D721Med (cell line): Measurements from ENCODE around the gene DIDO1.
"Not testable (repeated sequence)": the region's sequence is repeated elsewhere in the genome, so short reads cannot be mapped to it uniquely, and the experiment has no call there.

Experiments
- DNase-seq: peaks from one replicate; pipeline ENCODE4 v3.0.0; 2011; ENCODE audit warnings: low spot score; ENCODE audit not compliant: insufficient read length
- FAIRE-seq: peaks from 2 replicates; lab custom pipeline; 2011; peaks lifted over from hg19 to GRCh38; lab: Jason Lieb, UNC
- CTCF ChIP-seq: IDR thresholded peaks from 2 replicates; pipeline ENCODE4 v1.5.1; 2012; ENCODE audit warnings: mild to moderate bottlenecking, control low read depth; ENCODE audit not compliant: insufficient read depth; ENCODE audit errors: missing control alignments

The DIDO1 gene

GRCh38 chr20:62860391-62860923, 65.8 kb downstream of the DIDO1 start:
- FAIRE-seq (no peak), DNase-seq (no peak)
- TF ChIP-seq CTCF = peak; percentile 7

DNA sequence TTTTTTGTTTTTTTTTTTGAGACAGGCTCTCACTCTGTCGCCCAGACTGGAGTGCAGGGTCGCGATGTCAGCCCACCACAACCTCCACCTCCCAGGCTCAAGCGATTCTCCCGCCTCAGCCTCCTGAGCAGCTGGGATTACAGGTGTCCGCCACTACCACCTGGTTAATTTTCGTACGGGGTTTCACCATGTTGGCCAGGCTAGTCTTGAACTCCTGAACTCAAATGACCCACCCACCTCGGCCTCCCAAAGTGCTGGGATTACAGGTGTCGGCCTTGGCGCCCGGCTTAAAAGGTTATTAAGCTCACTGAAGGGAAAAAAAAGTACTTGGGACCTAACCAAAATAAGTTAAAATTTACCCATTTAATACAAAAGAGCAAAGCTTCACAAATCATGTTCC, 66.6 kb downstream of the DIDO1 start:
- DNase-seq = no peak
- no peak for FAIRE-seq
- no peak for TF ChIP-seq CTCF

DNA sequence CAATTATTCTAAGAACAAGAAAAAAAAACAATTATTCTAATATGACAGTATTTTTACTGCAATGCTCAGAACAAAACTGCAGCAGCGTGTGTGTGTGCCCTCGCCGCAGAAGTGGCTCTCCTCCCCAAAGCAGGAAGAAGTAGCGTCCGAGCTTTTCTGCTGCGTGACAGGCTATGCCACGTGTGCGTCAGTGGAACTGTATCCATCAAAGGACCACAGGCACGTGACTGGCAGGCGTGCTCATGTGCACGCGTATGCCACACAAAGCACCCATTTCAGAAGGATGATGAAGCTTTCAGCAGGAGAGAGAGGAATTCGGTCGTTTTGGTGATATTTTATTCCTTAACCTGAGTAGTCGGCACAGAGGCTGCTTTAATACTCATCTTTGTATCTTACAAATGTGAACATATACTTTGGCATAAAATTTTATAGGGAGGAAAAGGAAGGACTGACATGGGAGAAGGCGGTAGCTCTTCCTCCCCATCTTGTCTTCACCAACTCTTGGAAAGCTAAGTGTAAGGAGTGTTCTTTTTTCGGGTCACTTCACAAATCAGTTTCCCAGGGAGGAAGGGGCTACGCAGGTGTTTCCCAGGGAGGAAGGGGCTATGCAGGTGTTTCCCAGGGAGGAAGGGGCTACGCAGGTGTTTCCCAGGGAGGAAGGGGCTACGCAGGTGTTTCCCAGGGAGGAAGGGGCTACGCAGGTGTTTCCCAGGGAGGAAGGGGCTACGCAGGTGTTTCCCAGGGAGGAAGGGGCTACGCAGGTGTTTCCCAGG, 68.1 kb downstream of the DIDO1 start:
- no peak for TF ChIP-seq CTCF

DNA sequence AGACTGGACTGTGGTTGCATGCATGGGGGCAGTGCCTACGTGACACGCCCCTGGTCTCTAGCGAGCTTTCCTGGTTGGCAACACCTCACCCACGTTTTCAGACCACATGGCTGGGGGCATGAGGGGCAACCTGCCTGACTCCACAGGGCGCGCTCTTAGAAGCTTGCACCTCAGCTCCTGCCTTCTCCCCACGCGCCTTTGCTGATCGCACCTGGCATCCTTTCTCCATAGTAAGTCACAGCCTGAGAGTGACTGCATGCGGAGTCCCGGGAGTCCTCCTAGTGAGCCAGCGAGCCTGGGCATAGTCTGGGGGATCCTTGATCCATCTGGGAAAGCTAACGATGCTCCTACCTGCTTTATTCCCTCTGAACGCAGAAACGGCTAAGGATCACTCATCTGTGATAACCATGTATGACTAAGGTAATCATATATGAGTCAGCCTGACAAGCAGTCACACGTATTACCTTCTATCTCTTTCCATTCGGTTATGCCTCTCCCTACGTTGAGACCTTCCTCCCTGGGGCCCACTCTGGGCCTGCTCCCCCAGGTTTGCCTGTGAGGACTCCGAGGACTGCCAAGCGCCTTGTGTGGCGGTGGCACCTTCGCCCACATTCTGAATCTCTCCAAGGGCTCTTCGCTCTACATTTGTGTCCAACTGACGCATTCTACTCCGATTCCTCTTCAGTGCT, 69.2 kb downstream of the DIDO1 start:
- TF ChIP-seq CTCF = no peak

More for the DNA sequence above, 68.1 kb downstream of the DIDO1 start:
- FAIRE-seq (no peak), DNase-seq (no peak)

GRCh38 chr20:62855120-62855519, 71.2 kb downstream of the DIDO1 start:
- DNase-seq = no peak
- no peak for TF ChIP-seq CTCF
- no peak for FAIRE-seq

More for the DNA sequence above, 69.2 kb downstream of the DIDO1 start:
- DNase-seq = no peak
- FAIRE-seq = no peak

DNA sequence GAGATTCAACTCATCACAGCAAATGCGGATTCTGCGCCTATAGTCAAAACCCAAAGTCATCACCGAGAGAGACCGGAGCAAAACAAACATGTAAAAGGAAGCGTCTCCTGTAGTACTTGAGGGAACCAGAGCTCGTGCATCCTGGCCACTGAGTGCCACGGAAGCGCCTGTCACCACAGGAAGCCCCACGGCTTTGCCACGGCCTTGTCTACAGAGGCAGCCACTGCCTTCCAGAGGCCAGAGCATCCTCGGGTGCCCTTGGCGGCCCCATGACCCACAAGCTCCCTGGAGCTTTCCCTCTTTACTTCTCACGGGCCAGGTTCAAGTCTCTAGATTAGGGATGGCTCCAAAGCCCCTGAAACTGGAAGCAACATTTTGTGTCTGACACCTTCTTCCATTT, 72.2 kb downstream of the DIDO1 start:
- TF ChIP-seq CTCF = no peak
- FAIRE-seq (no peak), DNase-seq (no peak)

- FAIRE-seq = not testable (repeated sequence)
Observed at GRCh38 chr20:62853304-62853703, 73.0 kb downstream of the DIDO1 start.

More at GRCh38 chr20:62853304-62853703, 73.0 kb downstream of the DIDO1 start:
- DNase-seq = not testable (repeated sequence)
